Stimulated activated CD4-positive, alpha-beta T cell treated with anti-CD3 and anti-CD28 coated beads, Interleukin-4, amount 100 ng/mL, for 4 hours (primary cell): ENCODE data around the gene PLB1.

Experiments
- DNase-seq, 2 experiments: peaks; one replicate each; pipeline ENCODE4 v3.0.0-alpha.2; 2020

Gene PLB1

DNA sequence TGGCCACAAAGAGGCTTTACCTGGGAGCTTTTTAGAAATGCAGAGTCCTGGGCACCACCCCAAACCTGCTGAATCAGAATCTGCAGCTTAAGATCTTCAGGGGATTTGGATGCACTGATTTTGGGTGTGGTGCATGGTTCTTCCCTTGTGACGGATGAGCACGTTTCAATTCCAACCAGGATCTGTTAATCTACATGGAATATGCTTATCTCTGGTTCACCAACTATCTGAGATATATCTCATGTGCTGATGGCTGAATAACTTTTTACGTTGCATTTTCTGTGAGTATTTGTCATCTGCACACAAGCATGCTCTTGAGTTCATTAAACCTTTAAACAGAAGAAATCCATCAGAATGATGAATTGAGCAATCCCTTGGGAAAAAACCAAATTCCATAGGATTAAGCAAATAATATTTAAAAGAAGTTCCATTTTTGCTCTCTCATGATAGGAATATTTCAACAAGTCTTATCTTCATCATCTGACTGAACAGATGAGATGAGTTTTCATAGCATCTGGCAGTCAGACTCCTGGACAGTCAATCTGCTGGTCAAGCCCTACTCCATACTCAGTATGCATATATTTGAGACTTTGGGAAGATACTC, 120.6 kb downstream of the PLB1 start:
- no peak for DNase-seq

DNA sequence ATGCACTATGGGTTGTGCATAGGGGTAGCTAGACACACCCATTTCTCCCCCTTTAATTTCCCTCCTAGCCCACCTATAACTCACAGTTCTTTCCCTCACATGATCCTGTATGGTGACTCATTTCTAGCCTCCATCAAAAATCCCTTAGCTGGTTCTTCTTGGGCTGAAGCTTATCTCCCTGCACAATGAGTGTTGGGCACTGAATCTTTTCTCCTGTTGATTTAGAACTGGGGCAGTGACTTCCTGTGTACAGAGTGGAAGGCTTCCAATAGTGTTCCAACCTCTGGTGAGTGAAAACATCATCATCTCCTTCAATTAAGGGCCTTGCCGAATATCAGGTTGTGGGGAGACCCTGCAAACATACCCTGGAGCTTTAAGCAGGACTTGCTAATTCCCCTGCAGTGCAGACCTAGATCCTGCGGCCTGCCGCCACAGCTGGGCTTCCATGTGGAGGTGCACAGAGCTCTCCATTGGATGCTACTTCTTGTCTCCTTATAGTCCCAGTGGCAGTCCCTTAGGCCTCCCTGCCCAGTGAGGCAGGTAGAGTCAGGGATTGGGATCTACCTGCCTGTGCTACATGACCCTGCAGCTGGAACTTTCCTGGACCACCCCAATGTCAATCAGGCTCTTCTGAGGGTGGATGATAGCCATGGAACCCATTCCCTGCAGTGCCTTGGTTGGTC, 121.8 kb downstream of the PLB1 start:
- no peak for DNase-seq

DNA sequence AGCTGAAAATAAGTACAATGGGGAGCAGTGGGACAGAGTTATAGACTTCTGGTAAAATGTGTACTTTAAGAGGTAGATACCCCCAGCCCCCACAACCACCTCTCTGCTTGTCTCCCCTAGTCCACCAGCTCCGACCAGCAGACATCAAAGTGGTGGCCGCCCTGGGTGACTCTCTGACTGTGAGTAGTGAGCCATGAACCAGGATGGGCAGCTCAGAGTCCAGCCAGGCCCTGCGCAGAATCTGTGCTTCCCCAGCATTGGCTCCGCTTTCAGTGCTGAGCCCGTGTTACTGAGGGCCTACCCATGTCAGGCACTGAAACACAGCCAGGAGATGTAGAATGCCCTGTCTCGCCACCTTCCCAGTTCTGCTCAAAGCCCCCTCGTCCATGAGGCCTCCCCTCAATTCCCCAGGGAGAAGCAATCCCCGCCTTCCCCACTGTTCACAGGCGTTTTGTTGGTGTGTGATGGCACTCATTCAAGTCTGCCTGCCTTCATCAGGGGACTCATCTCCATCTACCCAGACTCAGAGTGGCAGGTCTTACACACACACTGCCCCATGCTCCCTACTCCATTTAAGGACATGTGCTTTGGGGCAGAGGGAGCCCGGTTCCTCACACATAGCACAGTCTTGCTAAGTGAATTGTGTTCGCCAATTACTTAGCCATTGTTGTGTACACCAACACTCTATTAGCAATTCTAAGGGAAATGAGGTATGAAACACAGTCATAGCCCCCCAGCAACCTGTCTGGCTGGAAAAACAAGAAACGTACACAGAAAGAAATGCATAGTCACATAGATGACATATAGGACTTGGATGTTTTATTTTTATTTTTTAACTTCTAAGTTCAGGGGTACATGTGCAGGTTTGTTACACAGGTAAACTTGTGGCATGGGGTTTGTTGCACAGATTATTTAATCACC, 122.6 kb downstream of the PLB1 start:
- DNase-seq: no peak

DNA sequence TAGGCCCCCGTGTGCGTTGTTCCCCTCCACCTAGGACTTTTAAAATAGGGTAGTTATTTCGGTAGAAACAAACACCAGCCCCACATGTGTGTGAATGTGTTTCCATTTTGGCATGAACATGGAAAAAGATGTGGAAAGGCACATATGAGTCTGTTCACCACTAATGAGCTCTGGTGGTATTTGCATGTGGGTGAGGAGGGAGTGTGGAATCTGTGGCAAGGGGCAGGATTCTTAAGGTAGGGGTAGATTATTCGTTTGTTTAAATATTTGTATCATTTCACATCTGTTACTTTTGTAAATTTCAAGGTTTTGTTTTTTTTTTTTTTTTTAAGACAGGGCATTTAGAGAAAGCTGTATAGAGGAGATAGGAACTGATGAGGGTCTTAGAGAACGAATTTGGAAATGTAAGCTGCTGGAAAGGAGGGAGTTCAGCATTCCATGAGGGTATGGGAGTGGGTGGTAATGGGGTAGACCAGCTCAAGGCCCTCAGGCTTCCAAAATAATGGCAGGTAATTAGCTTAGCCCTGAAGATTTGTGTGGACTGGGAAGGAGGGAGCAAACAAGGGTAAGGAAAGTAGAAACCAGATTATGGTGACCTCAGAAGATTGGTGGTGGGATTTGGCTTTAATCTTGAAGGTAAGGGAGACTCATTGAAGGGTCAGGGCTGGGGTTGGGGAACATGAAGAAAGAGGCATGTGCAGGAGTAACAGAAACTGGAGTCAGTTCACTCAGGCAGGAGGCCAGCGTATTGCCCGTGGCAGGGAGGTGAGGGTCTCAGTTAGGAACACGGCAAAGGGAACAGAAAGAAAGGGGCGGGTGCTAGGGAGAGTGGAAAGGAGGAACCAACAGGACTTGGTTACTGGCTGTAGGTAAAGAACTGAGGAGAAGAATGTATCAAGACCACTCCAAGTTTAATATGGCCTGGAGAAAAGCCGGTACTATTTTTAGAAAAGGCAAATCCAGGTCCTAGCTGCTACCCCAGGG, 123.6 kb downstream of the PLB1 start:
- DNase-seq: no peak

DNA sequence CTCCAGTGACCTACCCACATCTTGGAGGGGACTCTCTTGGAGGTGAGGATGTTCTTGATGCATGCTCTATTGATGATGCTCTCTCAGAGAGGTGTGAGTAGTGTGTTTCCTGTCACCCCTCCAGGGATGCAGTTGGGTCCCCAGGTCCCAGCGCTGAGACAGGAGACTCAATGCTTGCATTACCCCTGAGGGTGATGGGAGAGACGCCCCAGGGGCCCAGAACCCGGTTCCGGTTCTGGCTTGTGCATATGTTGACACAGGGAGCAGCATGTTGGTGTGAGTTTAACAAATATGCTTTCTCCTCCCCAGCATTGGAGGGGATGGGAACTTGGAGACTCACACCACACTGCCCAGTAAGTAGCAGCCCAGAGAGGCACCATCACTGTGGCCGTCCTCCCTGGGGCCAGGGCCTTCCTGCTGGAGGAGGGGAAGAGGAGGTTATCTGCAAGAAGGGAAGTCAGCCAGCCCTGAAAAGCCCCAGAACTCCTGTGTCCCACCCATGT, 124.5 kb downstream of the PLB1 start:
- DNase-seq: no peak

DNA sequence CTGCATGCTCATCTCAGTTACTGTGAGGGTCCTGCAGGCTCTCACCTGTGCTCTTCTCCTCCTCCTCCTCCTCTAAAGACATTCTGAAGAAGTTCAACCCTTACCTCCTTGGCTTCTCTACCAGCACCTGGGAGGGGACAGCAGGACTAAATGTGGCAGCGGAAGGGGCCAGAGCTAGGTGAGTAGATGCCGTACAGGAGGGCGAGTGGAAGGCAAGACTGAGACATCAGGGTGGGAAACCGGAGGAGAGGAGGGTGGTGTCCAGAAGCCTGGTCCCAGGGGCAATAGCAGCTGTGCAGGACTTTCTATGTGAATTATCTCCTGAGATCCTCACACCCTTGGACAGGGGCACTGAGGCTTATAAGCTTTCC, 124.9 kb downstream of the PLB1 start:
- DNase-seq: no peak

DNA sequence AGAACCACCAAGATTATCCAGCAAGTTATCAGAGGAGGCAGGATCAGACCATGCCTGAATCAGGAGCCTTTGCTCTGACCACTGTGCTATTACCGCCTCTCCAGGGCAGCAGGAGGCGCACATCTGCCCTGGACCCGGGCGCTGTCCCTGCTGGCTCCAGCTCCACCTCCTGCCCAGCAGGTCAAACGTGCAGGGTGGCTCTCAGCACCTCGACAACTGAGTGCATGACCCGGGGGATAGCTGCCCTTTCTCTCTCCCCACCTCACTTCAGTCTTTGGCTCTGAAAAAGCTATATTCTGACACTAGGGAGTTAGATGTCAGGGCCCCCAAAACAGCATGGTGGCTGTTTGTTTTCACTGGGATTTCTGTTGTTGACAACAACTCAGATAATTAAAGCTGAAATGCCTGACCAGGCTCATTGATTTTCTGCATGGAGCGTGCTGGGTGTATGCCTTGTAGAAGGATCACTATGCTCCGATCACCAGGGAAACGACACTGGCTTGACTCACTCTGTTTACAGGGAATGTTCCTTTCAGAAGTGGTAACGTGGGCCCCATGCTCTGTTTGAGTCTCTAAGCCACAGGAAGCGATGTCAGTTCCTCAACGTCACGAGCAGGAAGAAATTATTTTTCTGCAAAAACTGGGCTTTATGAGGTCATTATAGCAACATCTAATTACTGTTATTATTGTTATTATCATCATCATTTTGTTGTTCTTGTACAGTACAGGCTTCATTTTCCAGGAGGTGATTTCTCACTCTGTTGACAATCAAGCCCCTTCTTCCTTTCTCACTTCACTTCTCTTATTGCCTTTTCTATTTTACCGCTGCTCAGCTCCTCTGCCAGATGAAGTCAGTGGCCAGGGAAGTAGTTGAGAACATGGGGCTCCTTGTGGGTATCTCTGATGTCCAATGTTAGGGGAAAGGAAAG, 125.6 kb downstream of the PLB1 start:
- peak; percentile 33 to 73 for DNase-seq

DNA sequence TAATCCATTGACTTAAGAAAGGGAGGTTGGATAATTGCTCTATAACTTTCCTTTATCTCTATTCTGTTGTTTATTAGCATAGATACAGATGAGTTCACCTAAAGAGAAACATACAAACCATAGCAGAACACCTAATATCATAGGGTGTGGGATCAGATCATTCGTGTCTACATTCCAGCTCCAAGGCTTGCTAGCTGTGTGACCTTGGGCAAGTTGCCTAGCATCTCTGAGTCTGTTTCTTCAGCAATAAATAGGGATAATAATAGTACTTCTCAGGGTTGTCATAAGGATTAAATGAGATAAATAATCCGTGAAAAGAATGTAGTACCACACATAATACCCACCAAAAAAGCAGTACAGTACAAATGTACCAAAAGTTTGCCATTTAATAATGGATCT, 126.2 kb downstream of the PLB1 start:
- no peak for DNase-seq

DNA sequence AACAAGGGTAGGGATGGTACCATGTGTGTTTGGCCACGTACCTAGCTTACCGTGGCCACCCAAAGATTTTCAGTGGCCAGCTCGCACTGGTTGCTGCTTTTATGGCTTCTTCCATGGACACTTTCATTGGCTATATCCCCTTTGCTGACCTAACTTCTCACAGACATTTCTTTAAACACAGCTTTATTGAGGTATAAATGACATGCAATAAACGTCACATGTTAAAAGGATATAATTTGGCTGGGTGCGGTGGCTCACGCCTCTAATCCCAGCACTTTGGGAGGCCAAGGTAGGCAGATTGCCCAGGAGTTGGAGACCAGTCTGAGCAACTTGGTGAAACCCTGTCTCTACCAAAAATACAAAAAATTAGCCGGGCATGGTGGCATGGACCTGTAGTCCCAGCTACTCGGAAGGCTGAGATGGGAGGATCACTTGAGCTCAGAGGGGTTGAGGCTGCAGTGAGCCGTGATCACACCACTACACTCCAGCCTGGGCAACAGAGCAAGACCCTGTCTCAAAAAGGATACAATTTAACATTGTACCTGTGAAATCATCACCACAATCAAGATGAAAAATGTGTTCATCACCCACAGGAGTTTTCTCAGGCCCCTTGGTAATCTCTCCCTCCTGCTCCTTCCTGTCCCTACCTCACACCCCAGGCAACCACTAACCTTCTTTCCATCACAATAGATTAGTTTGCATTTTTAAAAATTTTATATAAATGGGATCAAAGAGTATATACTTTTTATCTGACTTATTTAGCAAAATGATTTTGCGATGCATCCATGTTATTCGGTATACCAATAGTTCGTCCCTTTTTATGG, 127.9 kb downstream of the PLB1 start:
- no peak for DNase-seq

DNA sequence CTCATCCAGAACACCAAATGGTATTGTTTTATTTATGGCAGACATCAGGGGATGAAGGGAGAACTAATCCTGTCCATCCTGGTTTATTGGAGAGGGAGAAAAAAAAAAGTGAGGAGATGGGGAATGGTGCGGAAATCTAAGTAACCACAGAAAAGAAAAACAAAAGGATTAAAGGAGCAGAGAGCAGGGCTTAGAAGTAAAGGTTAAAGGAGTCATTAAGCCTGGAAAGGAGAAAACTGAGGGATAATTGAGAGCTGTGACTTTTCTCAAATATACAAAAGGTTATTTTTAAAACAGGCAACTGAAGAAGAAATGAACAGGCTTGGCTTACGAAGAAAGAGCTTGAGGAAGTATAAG, 128.6 kb downstream of the PLB1 start:
- no peak for DNase-seq

DNA sequence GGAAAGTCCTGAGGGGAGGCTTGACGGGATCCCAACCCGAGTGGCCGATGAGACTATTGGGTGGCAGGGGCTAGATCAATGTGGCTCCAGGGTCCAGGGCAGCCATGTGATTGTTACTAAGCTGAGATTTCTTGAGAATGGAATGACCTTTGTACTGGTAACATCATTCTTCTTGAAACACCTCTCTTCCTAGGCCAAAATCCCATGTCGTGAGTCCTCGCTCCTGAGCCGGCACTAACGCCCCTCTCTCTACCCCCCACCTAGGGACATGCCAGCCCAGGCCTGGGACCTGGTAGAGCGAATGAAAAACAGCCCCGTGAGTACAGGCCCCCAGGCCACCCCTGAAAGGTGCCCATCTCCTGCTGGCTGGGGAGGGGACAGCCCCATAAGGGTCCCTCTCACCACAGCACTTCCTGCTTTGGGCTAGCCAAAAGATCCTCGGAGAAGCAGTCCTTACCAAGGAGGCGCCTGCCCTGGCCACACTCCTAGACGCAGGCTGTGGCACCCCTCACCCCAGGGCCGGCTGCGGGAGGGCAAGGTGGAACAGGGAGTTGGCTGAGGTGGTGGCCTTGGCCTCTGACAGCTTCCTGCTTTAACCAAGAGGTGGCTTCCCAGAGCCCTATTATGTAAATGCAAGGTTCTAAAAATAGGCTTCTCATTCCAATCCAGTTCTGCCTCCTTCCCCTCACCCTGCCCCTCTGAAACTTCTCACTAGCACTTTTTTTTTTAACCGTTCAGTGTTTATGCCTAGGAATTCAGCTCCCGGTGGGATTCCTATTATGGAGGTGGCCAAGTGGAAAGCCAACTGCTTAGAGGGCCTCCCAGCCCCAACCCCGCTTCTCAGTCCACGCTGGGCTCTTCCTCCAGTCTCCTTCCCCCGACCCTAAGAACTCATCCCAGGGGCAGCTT, 129.2 kb downstream of the PLB1 start:
- DNase-seq: peak; percentile 42 to 51

DNA sequence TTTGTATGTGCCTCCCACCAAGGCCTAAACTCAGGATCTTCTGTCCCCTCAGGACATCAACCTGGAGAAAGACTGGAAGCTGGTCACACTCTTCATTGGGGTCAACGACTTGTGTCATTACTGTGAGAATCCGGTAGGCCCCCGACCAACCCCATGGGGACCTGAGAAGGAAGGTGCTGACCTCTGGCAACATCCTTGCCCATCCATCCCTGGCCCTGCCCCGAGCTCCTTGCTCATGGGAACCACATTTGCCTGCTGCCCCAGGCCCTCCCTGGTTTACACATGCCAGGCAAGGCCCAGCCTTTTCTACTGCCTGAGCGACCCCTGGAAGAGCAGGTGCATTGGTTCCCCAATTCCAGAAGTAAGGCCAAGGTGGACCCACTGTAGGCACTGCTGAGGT, 130.5 kb downstream of the PLB1 start:
- DNase-seq: no peak

DNA sequence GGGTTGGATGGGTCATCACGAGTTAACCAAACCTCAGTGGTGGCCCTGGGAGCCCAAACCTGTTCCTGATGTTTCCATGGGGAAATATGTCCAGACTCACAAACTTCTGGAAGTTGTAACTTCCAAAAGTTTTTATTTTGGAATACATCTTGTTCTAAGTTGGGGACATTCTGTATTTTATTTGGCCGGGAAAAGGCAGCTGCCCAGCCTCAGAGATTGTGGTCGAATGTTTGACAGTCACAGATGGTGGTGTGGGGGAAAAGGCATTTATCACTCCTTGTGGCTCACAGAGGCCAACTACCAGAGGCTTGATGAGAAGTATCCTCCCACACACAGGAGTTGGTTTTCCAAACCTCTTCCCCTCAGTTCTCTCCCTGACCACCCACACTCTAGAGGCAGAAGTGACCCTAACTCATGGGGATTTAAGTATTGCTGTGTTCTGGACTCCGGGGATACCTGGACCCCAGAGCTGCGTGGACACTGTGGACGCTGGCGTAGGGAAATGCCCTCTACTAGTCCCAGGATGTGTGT, 131.1 kb downstream of the PLB1 start:
- no peak for DNase-seq

DNA sequence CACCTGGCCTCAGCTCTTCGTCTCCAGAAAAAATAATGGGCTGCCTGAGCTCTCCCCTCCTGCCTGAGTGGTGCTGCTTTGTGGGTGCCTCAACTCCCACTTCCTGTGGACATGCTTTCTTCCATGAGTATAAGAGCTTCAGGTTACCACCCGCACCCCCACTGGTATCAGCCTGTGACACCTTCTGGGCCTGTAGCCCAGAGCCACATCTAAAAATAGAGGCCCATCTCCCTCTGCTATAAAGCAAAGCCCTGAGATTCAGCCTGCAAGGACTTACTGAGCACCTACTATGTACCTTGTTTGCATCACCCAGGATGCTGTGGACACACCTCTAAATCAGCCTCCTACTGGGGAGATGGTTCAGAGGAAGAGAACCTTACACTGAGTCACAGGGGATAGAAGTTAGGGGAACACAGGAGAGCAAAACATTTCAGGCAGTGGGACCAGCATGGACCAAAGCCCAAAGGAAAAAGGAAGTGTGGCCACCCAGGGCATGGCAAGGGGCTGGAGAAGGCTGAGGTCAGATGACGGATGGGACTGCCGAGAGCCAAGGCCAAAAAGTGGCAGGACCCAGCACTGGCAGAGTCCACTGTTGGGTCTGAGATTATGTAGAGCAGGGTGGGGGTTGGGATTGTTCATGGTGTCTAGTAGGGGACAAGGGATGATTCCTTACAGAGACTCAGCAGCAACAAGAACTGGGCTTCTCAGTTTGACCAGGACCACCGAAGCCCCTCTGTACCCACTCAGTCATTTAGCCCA, 132.0 kb downstream of the PLB1 start:
- no peak for DNase-seq

DNA sequence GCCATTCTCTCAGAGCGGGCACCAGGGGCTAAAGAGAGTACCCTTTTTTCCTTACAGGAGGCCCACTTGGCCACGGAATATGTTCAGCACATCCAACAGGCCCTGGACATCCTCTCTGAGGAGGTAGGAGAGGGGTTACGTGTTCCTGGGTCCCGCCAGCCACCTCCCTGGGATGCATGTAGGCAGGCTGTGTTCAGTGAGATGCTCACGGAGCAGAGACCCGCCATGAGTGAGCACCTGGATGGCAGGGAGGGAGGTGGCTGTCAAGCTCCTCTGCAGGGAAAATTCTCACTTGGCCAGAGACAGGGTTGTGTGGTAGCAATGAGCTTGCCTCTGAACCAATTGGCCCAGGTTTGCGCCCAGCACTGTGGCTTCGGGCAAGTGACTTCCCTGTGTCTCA, 132.6 kb downstream of the PLB1 start:
- no peak for DNase-seq

DNA sequence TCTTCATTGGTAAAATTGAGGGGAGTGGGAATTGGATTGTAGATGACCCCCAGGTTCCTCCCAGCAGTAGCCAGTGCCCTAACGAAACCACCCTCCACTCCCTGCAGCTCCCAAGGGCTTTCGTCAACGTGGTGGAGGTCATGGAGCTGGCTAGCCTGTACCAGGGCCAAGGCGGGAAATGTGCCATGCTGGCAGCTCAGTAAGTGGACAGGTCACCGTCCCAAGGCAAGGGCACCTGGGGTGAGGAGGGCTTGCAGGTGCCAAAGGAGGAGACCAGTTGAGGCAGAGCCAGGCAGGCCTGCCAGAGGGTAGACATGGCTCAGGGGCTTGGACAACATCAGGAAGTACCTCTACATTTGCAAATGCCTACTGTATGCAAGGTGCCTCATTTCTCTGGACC, 133.1 kb downstream of the PLB1 start:
- no peak for DNase-seq

DNA sequence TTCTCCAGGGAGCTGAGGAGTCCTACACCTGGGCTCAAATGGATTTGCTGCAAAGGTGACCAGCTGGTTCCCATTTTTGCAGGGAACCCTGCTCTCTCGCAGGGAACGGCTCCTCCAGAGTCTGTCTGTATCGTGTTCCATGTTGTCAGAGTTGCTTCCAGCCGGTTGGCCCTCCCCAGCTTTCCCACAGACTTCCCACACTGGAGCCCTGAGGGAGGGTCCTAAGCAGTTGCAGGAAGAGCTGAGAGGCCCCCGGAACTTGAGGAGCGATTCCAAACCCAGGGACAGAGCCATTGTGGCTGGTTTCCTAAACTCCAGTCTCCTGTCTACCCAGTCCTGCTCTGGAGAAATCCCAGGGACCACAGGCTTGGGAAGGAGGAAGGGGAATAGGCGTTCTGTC, 134.1 kb downstream of the PLB1 start:
- DNase-seq: no peak

DNA sequence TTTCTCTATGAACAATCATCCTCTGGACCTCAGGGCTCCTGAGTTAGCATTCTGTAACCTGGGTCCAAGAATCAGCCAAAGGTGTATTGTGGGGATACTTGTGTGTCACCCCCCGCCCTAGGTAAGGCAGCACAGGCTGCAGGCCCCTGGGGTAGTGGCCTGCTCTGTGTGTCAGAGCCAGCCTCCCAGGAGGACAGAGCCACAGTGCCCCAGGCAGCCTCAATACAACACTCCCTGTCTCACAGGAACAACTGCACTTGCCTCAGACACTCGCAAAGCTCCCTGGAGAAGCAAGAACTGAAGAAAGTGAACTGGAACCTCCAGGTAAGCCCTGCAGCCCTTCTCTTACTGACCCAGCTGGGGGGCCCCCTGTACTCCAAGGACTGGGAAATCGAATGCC, 134.5 kb downstream of the PLB1 start:
- DNase-seq: no peak
